ENCODE measurements around the gene ROBO1. TPM values are rescaled to one million over a fixed set of nuclear protein-coding genes. Genes with fewer than 3 reads are reported as not detected.

The ROBO1 gene
- total RNA-seq, 2 experiments from 2014 or later = 0.36 to 0.69 TPM

DNA sequence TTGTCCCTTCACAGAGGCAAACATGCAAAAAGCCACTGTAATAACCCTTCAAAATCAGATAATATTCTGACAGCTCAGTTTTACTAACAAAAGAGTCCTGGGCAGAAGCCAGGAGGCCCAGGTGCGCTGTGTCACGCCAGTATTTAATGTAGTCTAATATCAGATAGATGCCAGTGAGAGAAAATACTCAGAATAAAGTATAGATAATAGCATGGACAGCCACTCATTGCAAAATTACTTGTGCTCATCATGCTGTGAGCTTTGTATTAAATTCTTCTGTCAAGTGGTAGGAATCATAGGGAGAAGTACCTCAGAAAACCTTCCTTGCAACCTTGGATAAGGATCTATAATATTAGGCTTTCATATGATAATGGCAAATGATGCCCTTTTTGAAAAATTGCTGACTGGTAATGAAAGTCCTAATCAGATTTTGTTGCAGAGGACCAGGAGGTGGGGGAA, 1154.3 kb downstream of the ROBO1 start:
- H3K4me1 ChIP-seq (ENCODE audit: insufficient read depth, low read length) = no peaks in the 10 kb centered on the region
- TF ChIP-seq, protein P1, sequence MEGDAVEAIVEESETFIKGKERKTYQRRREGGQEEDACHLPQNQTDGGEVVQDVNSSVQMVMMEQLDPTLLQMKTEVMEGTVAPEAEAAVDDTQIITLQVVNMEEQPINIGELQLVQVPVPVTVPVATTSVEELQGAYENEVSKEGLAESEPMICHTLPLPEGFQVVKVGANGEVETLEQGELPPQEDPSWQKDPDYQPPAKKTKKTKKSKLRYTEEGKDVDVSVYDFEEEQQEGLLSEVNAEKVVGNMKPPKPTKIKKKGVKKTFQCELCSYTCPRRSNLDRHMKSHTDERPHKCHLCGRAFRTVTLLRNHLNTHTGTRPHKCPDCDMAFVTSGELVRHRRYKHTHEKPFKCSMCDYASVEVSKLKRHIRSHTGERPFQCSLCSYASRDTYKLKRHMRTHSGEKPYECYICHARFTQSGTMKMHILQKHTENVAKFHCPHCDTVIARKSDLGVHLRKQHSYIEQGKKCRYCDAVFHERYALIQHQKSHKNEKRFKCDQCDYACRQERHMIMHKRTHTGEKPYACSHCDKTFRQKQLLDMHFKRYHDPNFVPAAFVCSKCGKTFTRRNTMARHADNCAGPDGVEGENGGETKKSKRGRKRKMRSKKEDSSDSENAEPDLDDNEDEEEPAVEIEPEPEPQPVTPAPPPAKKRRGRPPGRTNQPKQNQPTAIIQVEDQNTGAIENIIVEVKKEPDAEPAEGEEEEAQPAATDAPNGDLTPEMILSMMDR (IDR thresholded peaks at IDR 0.05) = no peak
- Mint-ChIP-seq H3K4me3 (no peak overlapping the region), H3K27me3 (no peaks in the 10 kb centered on the region), H3K27ac (no peak overlapping the region), H3K4me1 (ENCODE audit: low read depth) (no peaks in the 10 kb centered on the region), H3K9me3 (no peaks in the 10 kb centered on the region), H3K36me3 (ENCODE audit: low read depth) (no peaks in the 10 kb centered on the region)
- CTCF ChIA-PET = no interaction called here
- DNase-seq = no peak
- H3K36me3 ChIP-seq (ENCODE audit: insufficient read depth, low read length) = no peaks in the 10 kb centered on the region
- POLR2A ChIA-PET = no interaction called here
- no peak overlapping the region for H3K27ac ChIP-seq (ENCODE audit: low read depth in 1 of 2, low read length in 2 of 2)
- no peaks in the 10 kb centered on the region for H3K27me3 ChIP-seq (ENCODE audit: control insufficient read depth in 1 of 2, insufficient read depth in 2 of 2, low read length in 2 of 2)
- ATAC-seq (ENCODE audit: poor library complexity) = no peak
- H3K9me3 ChIP-seq (ENCODE audit: control insufficient read depth in 1 of 2, insufficient read depth in 1 of 2, low read length in 2 of 2) = peaks cover 0 to 5% of the 10 kb centered on the region in 2 experiments
- H3K4me3 ChIP-seq (ENCODE audit: low read length) = no peak overlapping the region
- intact Hi-C loops (cut with DNase I, micrococcal nuclease) = no loop called here

DNA sequence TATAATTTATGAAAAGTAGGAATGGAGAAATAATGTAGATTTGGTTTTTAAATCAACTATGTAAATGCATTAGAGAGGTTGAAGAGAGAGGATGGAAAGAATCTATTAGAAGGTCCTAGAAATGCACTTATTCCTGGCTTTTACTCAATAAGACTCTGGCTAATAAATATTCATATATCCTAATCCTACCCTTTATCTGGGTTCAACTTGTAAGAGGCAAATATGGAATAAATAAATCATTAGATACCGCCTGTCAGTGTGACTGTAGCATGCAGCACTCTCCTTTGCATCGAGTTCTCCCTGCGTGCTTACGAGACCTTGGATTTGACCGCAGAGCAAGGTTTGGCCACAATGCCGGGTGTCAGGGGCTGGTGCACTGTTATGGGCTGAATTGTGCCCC, 1156.5 kb downstream of the ROBO1 start:
- H3K27me3 ChIP-seq (ENCODE audit: control insufficient read depth in 1 of 2, insufficient read depth in 2 of 2, low read length in 2 of 2) = no peaks in the 10 kb centered on the region
- Mint-ChIP-seq H3K4me1 (ENCODE audit: low read depth) (no peaks in the 10 kb centered on the region), H3K27me3 (no peaks in the 10 kb centered on the region), H3K27ac (no peak overlapping the region), H3K4me3 (no peak overlapping the region), H3K9me3 (no peaks in the 10 kb centered on the region), H3K36me3 (ENCODE audit: low read depth) (no peaks in the 10 kb centered on the region)
- DNase-seq (no peak), ATAC-seq (ENCODE audit: poor library complexity) (no peak)
- H3K36me3 ChIP-seq (ENCODE audit: insufficient read depth, low read length) = no peaks in the 10 kb centered on the region
- no peaks in the 10 kb centered on the region for H3K9me3 ChIP-seq (ENCODE audit: control insufficient read depth in 1 of 2, insufficient read depth in 1 of 2, low read length in 2 of 2)
- no peak overlapping the region for H3K4me3 ChIP-seq (ENCODE audit: low read length)
- ChIA-PET POLR2A (no interaction called here), CTCF (no interaction called here)
- no peak overlapping the region for H3K27ac ChIP-seq (ENCODE audit: low read depth in 1 of 2, low read length in 2 of 2)
- H3K4me1 ChIP-seq (ENCODE audit: insufficient read depth, low read length) = no peaks in the 10 kb centered on the region
- intact Hi-C loops (cut with DNase I, micrococcal nuclease) = no loop called here
- TF ChIP-seq, protein P1 (IDR thresholded peaks at IDR 0.05) = no peak

DNA sequence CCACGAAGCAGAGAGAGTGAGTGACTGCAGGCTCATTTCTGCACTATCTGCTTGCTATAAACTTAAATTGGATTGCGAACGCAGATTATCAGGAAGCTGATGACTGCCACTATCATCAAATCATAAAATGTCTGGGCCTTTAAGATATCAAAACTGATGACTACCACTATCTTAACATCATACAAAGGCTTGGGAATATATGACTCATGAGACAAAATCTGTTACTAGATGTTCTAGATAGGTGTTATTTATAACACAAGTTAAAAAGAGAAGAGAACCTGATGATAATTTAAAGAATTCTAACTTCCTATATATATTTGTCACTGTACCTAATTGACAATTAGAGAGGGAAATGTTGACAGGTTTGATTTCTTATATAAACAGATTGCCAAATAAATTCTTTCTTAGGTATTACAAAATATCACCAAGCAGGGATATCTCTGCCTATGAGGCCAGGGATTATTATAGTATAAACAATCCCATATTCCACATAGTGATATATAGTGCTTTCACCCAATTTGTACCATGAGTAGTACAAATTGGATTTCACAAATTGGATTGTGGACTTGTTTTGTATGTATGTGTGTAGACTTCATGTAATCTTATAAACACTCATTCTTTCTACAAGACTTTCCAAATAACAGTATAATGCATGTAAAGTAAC, 1157.2 kb downstream of the ROBO1 start:
- TF ChIP-seq, protein P1 (IDR thresholded peaks at IDR 0.05) = no peak
- H3K4me3 ChIP-seq (ENCODE audit: low read length) = no peak overlapping the region
- no peaks in the 10 kb centered on the region for H3K36me3 ChIP-seq (ENCODE audit: insufficient read depth, low read length)
- intact Hi-C loops (cut with DNase I, micrococcal nuclease) = no loop called here
- no peaks in the 10 kb centered on the region for H3K9me3 ChIP-seq (ENCODE audit: control insufficient read depth in 1 of 2, insufficient read depth in 1 of 2, low read length in 2 of 2)
- no peak overlapping the region for H3K27ac Mint-ChIP-seq
- no peaks in the 10 kb centered on the region for H3K27me3 ChIP-seq (ENCODE audit: control insufficient read depth in 1 of 2, insufficient read depth in 2 of 2, low read length in 2 of 2)
- DNase-seq (no peak), ATAC-seq (ENCODE audit: poor library complexity) (no peak)
- POLR2A ChIA-PET = no interaction called here
- H3K4me1 ChIP-seq (ENCODE audit: insufficient read depth, low read length) = no peaks in the 10 kb centered on the region
- CTCF ChIA-PET = no interaction called here
- no peak overlapping the region for H3K4me3 Mint-ChIP-seq
- no peaks in the 10 kb centered on the region for H3K4me1 Mint-ChIP-seq (ENCODE audit: low read depth)
- no peaks in the 10 kb centered on the region for H3K9me3 Mint-ChIP-seq
- H3K27ac ChIP-seq (ENCODE audit: low read depth in 1 of 2, low read length in 2 of 2) = no peak overlapping the region
- no peaks in the 10 kb centered on the region for H3K36me3 Mint-ChIP-seq (ENCODE audit: low read depth)
- H3K27me3 Mint-ChIP-seq = no peaks in the 10 kb centered on the region

All from CD4-positive, alpha-beta T cell (primary cell).